Measurements from ENCODE around the gene A2M. TPM values are rescaled to one million over a fixed set of nuclear protein-coding genes. Genes with fewer than 3 reads are reported as not detected.

A2M gene
- total and polyA plus RNA-seq, 2 of the 13 experiments (the other 11 are each of a cell fraction or from before 2014, with no cell fraction given): 2,807 to 6,551 TPM

GRCh38 chr12:9064201-9064814, 51.4 kb downstream of the A2M start (continued):
- TF ChIP-seq TCF12 (IDR thresholded peaks at IDR 0.05): no peak
- no peak for TF ChIP-seq TCF12 (CRISPR knock-in tag; IDR thresholded peaks at IDR 0.05)
- TF ChIP-seq E2F2 (CRISPR knock-in tag; IDR thresholded peaks at IDR 0.05; ENCODE audit: borderline replicate concordance): no peak
- TF ChIP-seq NR2F6 (IDR thresholded peaks at IDR 0.05): no peak
- TF ChIP-seq NR2F6 (CRISPR knock-in tag; IDR thresholded peaks at IDR 0.05): no peak
- TF ChIP-seq NFRKB (IDR thresholded peaks at IDR 0.05): no peak
- no peak for TF ChIP-seq GPBP1L1 (CRISPR knock-in tag; IDR thresholded peaks at IDR 0.05)
- no peak for TF ChIP-seq GRHL1 (CRISPR knock-in tag; conservative IDR thresholded peaks at IDR 0.05)
- TF ChIP-seq ZNF607 (CRISPR knock-in tag; IDR thresholded peaks at IDR 0.05; ENCODE audit: borderline replicate concordance): peak; percentile 70; the same call in 1 of the 2 replicates
- no peak for TF ChIP-seq ZNF451 (CRISPR knock-in tag; IDR thresholded peaks at IDR 0.05)
- no peak for TF ChIP-seq ZNF224 (CRISPR knock-in tag; IDR thresholded peaks at IDR 0.05)
- TF ChIP-seq POGZ (CRISPR knock-in tag; IDR thresholded peaks at IDR 0.05): no peak
- TF ChIP-seq JARID2 (CRISPR knock-in tag; IDR thresholded peaks at IDR 0.05; ENCODE audit: insufficient replicate concordance): no peak
- no peak for TF ChIP-seq RAD51 (IDR thresholded peaks at IDR 0.05; ENCODE audit: borderline replicate concordance)
- no peak for TF ChIP-seq TRAFD1 (CRISPR knock-in tag; IDR thresholded peaks at IDR 0.05; ENCODE audit: borderline replicate concordance)
- TF ChIP-seq CREBL2 (CRISPR knock-in tag; IDR thresholded peaks at IDR 0.05; ENCODE audit: borderline replicate concordance): no peak
- TF ChIP-seq ZBED4 (CRISPR knock-in tag; IDR thresholded peaks at IDR 0.05; ENCODE audit: borderline replicate concordance): peak; percentile 29; the same call in 1 of the 2 replicates
- no peak for TF ChIP-seq ZKSCAN8 (CRISPR knock-in tag; IDR thresholded peaks at IDR 0.05; ENCODE audit: borderline replicate concordance)
- no peak for TF ChIP-seq NFE2L1 (CRISPR knock-in tag; IDR thresholded peaks at IDR 0.05; ENCODE audit: borderline replicate concordance)

Data from HepG2 (cell line).